Uterus (tissue), 2 donors: ENCODE measurements around the gene BACH2.

ENCODE experiments used
- CTCF ChIP-seq, 4 experiments: fragments of 200-600 bp in 2 of 4; fragments of 450-650 bp in 2 of 4; sonication (generic) in 2 of 4; IDR thresholded peaks; one replicate each; pipeline ENCODE4 v1.5.1; 2016 to 2019; ENCODE audit warnings: antibody characterized with exemption in 4 of 4, mild to moderate bottlenecking in 2 of 4, moderate library complexity in 1 of 4
- POLR2A ChIP-seq, 2 donors: fragments of 450-650 bp; IDR thresholded peaks; one replicate each; pipeline ENCODE4 v1.6.1; 2016; ENCODE audit warnings: antibody characterized with exemption in 2 of 2, mild to moderate bottlenecking in 1 of 2, moderate library complexity in 1 of 2

- TF ChIP-seq POLR2A (IDR thresholded peaks at IDR 0.05) (no peak), CTCF (IDR thresholded peaks at IDR 0.05) (no peak)
Observed at GRCh38 chr6:89959883-89960282, 336.8 kb downstream of the BACH2 start.
